Lung microvascular endothelial cell (primary cell): ENCODE results near the gene GRK6. TPM values are rescaled to one million over a fixed set of nuclear protein-coding genes. Genes with fewer than 3 reads are reported as not detected.

ENCODE experiments used
- DNase-seq, 2 donors: peaks; one replicate each; pipeline versions ENCODE4 v3.0.0 to v3.0.0-alpha.2; 2010; ENCODE audit warnings: low read depth in 2 of 2
- total RNA-seq: library from RNA; depleted of rRNA; stranded (reverse); fragments of >200 nt; gene quantifications from 2 replicates; pipeline ENCODE4 v1.2.1, GENCODE V29; 2014

GRK6 gene
- total RNA-seq, 1 donor from 2014 or later: 14.7 TPM

DNA sequence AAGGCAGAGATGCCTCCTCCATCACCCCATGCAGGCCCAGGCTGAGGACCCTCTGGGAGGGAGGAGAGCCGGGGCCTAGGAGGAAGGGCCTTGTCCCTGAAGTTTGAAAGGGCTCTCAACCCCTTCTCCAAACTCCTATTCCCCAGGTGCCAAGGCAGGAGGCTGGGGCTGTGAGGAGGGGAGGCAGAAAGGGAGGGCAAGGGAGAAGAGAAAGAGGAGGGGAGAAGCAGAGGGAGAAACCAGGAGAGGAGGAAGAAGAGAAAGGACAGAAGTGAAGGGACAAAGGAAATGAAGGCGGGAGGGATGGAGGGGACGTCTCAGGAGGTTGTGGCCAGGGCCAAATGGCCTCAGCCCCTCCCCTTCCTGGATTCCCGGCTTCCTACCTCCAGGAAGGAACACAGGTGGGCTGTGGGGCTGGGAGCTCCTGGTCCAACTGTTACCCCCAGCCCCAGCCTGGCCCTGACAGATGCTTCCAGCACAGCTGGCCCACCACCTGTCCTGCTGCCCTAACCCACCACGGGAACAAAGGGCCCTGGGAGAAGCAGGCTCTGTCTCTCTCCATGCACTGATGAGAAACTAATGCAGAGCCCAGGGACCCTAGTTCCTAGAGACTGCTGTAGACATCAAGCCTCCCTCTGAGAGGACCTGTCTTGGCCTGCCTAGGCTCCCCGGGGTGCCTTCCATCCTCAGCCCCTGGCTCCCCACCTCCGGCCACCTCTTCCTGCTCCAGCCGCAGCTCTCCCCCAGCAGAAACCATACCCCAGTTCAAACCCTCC lies 43.5 kb downstream of the GRK6 start:
- DNase-seq: no peak

DNA sequence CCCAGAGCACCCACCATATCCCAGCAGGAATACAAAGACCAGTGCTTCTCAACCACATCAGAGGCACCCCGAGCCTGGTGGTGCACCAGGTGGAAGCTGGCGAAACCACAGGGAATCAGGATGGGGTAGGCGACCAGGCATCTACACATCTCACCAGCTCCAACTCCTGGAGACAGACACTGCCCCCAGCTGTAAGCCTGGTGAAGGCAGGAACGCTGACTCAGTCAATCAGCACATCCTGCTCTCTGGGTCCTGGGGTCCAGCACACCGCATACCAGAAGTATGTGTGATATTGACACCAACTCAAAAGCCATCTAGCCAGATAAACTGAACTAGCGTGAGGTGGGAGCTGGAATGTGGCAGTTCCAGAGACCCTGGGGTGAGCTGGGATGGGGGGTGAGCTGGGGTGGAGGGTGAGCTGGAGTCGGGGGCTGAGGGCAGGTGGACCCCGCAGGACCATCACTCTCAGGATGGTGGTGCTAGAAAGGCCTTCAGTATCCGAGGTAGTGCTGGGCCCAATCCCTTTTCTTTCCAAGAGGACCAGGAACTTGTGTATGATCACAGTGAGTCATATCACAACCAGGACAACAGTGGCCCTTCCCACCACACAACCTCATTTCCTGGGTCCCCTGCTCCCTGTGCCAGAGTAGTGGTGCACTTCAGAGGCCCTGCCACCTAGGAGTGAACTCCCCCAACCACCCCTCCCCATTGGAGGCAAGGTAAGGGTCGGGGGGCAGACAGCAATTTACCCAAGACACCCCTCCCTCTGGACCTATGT lies 44.5 kb downstream of the GRK6 start:
- DNase-seq: peak in 1 of 2 donors; percentile 58

DNA sequence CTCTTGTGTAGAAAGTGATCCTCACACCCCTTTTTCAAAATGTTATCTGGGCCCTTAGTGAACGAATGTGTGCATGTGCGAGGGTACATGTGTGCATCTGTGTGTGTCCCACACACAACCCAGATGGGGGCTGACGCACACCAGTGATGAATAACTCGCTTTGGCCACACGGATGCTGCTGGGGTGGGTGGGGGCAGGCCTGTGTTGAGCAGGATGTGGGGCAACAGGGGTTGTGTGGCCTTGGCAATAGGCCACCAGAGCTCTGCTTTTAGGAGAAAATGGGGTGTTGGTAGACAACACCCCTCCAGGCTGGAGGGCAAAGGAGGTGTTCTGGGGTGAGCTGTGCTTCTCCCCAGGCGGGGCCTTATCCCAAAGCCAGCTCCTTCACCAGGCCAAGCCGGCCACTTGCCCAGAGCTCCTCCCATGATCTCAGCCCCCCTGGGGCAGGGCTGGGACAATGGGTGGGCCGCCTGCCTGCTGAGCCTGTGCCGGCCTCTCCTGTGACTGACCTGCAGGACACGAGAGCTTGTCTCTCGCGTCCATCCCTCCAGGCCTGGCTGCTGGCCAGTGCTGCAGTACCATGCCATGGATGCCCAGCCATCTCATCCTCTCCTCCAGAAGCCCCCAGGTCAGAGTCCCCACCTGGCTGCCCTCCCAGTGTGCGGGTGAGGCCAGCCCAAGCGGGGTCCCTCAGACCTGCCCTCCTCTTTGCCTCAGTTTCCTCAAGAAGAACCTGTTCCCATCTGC lies 45.3 kb downstream of the GRK6 start:
- peak; percentile 53 to 66 for DNase-seq

DNA sequence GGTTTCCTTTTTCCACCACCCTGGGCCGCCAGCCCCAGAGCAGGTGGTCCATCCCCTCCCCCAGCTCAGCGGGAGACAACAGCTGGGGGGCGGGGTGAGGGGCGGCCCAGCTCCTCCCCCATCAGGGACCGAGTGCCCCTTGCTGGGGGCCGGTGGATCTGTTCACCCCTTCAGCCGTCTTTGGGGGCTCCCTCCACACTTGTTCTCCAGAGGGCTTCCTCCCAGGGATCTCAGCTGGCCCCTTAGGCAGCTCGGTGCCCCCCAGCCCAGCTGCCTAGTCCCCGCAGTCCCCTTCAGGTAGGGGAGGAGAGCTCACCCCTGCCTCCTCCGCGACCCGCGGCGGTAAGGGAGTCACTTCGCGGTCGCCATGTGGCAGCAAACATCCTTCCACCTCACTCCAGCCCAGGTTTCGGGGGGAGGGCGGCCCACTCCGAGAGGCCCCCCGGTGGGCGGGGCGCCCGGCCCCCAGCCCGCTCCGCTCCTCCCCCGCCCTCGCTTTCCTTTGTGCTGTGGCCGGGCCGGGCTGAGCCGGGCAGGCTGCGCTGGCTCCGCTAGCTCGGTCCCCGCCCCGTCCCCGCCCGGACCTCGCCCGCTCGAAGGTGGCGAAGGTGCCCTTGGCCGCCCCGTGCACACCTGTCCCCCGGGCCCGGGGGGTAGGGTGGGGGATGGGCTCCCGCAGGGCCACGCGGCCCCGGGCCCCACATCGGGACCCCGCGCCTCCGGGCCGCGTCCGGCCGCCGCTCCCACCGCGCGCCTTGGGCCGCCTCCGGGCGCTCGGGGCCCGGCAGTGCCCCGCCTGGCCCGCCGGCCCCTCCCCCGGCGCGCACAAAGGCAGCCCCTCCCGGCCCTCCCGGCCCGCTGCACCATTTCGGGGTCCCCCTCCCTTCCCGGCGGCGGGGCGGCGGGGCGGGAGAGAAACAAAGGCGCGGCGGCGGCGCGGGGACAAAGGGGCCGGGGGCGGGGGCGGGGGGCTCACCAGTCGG lies 46.3 kb downstream of the GRK6 start:
- peak; percentile 46 to 63 for DNase-seq

DNA sequence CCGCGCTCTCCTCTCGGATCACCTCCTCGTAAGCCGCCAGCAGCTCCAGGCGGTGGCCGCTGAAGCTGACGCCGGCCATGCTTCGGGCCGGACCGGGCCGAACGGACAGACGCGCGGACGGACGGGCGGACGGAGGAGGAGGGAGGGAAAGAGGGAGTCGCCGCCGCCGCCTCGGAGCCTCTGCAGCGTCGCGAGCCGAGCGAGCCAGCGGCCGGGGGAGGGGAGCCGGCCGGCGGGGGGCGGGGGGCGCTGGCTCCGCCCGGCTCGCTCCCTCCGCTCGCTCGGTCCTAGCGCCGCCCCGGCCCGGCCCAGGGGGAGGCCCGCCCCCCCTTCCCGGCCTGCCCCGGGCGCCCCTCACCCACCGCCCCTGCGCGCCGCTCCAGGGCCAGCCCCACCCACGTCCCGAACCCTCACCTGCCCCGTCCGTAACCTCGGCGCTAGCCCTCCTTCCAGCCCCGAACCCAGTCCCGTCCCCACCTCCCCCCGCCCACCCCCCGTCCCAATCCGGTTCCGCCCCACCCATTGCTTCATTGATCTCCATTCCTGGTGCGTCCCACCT lies 47.0 kb downstream of the GRK6 start, which contains the start of gene DBN1:
TSS of gene DBN1 (minus strand) at position 192 of the 559 bp plus-strand sequence. CDS start at position 79, 113 bp downstream.
- DNase-seq: peak; percentile 59 to 69

DNA sequence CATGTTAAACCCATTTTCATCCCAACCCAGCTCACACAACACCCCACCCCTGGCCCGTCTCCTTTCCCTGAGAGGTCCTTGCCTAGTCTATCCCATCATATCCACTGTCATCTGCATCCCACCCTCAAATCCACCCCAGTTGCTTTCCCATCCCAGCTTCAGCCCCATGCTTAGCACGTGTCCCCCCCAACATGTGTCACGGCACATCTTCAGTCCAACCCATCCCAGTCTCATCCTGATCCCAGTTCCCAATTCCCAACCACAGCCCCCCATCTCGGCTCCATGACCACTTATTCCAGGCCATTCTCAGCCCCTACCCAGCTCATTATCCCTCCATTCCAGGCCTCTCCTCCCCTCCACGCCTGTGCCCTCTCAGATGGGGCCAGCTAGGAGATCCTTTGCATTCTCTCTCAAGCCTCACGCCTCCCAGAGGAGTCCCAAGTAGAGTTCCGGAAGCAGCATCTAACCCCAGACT lies 47.6 kb downstream of the GRK6 start:
- no peak for DNase-seq

DNA sequence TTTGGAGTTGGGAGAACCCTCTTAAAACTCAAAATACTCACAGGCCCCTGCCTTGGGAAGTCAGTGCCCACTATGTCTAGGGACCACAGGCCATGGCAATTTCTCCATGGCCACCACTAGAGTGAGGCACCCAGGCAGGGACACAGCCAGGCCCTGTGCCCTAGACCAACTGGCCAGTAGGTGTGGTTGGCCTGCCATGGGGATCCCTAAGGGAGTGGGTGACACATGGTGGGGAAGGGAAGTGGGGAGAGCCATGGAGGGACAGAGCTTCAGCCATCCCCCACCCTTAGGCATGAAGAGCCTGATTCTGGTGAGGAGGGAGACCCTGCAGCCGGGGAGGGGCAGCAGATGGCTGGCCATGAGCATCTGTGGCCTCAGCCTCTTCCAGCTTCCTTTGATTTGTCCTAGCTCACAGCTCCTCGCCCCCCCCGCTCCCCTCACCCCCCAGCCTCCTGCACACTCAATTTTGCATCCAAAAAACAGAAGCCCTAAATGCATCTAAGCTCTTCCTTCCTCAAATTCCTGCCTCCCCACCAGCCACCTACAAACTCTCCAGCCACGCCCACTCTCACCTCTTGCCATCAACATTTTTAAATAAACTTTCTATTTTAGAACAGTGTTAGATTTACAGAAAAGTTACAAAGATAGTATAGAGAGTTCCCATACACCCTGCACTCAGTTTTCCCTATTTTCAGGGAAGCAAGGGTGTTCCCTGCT lies 48.5 kb downstream of the GRK6 start:
- DNase-seq: no peak

DNA sequence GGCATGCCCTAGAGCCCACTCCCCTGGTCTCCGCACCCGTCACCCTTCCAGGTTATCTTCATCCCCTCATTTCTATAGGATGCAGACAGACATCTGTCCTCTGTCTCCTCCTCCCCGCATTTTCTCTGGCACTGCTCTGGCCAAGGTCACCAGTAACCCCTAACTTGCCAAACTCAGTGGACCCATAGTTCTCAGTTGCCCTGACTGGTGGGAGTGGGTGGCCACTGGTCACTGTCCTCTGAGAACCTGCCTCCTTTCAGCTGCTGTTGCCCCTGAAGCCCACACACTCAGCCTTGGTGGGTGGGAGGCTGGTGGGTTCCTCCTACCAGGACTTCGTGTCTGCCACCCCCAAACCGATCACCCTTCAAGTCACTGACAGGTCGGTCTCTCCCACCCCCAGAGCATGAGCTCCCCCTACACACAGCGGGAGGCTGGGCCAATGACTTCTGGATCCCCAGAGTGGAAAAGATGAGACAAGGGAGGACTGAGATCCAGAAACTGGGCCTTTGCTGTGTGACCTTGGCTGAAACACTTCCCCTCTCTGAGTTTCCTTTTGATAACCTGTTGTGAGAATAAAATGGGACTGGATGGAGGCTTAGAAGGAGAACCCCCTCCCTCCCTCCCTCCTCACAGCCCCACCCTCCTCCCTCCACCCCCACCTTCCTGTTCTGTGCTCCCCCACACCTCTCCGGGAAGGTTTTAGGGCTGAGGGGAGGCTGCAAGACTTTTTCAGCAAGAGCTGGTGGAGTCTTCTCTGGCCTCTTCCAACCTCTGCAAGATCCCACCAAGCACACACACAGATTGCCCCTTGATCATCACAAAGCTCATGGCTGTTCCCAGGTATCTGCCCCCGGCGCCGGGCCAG lies 49.3 kb downstream of the GRK6 start:
- DNase-seq: no peak

DNA sequence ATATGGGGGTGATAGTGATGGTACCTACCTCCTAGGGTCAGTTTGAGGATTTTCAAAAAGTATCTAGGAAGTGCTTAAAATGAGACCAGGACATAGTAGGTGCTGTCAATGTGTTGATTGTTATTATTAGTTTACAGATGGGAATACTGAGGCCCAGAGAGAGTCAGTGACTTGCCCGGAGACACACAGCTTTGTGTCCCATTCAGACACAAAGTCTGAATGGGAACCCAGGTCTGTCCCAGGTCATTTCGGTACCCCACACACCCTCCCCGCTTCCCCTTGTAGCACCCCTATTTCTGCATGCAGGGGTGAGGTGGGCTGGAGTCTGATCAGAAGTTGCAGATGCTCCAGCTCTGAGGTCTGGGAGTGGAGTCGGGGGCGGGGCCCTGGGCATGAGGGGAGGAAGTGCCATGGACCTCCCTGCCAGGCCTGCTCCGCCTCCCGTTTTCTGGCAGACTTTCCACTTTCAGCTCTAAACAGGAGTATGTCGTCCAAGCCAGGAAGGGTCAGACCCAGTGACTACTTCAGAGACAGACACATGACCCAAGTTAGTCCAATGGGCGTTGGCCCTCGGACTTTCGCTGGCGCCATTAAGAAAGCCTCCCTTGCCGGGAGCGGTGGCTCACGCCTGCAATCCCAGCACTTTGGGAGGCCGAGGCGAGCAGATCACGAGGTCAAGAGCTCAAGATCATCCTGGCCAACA lies 50.2 kb downstream of the GRK6 start:
- peak in 1 of 2 donors; percentile 91 for DNase-seq

DNA sequence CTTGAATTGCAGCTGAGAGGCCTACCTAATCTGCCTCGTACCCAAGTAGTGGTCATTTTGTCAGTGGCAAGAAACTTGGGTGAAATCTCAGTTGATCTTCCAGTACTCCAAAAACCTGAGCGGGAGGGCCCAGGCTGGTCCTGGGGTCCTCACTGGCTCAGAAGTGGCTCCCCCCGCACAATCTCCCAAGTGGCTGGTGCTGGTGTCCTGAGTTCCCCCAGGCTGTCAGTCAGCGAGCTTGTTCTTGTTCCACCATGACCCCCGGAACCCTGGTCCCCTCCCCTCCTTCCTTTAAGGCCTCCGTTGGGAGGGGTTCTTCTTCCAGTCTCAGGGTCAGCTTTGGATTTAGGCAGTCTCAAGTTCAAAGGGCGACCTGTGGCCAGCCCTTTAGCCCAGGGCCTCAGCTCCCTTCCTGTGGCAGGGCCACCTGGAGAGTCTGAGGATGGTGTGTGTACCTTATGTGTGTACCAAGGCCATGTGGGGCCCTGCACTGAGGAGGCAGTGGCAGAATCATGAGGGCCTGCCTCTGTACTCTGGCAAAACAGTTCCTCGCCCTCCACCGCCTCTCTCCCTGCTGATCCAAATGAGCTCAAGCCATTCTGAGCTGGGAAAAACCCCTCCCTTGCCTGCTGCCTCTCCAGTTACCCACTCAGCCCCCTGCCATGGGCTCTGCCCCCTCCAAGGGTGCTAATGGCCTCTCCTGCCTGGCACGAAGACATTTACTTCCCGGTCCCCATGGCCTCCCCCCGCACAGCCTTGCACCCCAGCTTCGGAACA lies 51.4 kb downstream of the GRK6 start:
- no peak for DNase-seq

DNA sequence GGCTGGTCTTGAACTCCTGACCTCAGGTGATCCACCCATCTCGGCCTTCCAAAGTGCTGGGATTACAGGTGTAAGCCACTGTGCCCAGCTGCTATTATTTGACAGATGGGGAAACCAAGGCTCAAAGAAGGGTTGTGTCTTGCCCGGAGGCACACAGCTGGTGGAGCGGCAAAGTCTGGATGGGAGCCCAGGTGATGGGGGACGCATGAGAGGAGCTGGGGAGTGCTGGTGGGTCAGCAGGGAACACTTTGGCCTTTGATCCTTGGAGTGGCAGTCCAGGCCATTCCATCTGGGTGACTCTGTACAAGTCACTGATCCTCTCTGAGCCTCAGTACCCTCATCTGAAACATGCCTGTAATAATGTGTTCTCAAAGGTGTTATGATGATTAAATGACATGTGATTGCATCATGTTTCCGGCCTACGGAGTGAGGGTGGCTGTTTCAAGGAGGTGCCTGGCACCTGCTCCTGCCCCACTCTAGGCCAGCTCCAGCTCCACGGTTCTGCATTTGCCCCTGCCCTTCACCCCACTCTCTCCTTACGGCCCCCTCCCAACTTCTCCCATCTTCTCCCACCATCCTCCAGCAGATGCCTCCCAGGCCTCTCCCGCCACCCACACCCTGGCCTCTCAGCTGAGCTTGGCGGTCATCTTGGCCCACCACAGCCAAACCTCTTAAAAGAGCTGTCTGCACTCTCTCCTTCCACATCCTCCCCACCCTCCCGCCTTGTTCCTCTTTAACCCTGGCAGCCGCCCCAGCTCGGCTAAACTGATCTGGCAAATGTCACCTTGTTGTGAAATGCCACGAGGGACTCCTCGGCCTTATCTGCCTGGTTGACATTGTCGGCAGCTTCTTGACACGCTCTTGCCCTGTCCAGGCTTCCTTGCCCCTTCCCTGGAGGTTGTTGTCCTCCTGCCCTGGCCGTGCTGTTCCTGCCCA lies 52.5 kb downstream of the GRK6 start:
- no peak for DNase-seq

DNA sequence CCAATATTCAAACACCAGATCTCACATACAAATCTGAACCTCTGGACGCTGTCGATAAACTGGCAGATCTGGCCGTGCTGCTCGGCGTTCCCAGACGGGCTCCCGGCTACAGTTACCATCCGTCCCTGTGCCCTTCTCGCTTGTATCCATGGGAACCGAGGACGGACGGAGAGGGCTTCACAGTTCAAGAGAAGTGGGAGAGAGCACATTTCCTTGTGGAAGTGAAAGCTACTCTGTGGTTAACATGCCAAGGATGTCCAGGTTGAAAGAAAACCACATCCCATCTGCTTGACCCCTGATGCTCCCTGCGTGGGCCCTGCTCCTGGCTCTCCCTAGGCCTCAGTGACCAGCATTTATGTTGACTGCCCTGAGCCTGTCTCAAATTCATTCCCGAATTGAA lies 53.3 kb downstream of the GRK6 start:
- DNase-seq: peak in 1 of 2 donors; percentile 58

DNA sequence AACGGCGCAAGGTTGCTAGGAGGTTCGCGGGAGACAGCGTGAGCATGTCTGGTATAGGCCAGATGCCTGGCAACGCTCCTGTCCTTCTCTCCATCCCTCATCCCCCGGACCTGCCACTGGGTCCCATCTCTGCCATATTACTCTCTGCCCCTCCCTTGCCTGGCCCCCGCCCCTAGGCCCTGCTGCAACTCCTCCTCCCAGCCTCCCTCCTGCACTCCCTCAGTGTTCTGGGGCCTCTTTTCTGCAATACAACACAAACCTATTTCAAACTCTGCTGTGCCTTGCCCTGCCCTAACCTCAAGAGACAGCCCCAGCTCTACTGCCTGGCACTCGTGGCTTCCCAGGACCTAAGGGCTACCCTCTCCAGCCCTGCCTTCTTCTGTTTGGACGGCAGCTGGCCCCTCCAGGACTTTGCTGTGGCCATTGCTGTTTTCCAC lies 55.9 kb downstream of the GRK6 start:
- no peak for DNase-seq

DNA sequence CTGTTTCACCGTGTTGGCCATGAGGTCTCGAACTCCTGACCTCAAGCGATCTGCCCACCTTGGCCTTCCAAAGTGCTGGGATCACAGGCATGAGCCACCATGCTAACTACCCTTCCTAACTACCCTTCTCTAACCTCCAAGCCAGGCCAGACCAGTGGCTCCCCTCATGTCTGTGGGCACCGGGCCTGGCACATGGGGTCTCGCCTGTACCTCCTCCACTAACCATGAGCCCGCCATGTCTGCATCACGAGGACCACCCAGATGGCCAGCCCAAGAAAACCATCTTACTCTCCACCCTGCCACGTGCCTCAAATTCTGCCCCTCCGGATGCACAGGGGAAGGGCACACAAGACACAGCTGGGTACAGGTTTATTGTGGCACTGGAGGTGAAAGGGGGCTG lies 56.6 kb downstream of the GRK6 start:
- DNase-seq: no peak

DNA sequence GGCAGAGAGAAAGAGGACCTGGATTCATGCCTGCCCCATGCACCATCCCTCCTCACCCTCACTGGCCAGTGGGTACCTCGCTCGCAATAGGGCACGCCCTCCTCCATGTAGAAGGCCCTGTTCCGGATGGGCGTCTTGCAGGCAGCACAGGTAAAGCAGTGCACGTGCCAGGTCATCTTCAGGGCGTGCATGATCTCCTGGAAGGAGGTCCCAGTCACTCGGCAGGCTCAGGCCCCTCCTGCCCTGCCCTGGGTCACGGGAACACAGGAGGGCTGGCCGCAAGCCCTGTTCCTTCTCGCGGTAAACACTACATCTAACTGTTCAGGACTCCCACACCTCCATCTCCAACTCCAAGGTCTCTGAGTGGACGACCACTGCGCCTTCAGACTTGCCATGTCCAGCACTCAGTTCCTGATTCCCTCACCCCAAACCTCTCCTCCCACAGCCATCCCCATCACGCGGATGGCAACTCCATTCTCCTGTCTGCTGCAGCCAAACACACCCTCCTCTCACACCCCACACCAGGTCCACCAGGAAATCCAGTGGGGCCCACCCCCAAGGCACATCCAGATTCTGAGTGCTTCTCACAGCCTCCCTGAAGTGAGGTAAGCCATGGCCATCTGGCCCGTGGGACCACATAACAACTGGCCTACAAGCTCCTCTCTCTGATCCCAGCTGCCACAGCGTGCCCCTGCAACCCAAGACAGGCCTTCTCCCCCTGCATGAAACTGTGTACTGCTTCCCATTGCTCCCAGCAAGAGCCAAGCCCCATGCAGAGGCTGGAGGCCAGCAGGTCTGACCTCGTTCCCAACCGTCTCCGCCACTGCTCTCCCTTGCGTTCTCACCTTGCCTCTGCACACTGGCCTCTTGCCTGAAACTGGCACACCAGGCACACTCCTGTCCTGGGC lies 57.8 kb downstream of the GRK6 start:
- no peak for DNase-seq
